ENCODE data around the gene RNF157.
A peak's percentile ranks its signal among the peaks of the same experiment; 100 is the strongest.
"Not testable (repeated sequence)": the region's sequence is repeated elsewhere in the genome, so short reads cannot be mapped to it uniquely, and the experiment has no call there.

RNF157 gene

GRCh38 chr17:76200354-76200753 lies 39.9 kb downstream of the RNF157 start:
- Mint-ChIP-seq H3K27ac (peak overlapping the region; percentile 97), H3K4me3 (peak overlapping the region; percentile 35), H3K27me3 (no peaks in the 10 kb centered on the region), H3K4me1 (ENCODE audit: low read depth) (peaks cover 72% of the 10 kb centered on the region), H3K9me3 (ENCODE audit: low read depth) (no peaks in the 10 kb centered on the region), H3K36me3 (peaks cover 25% of the 10 kb centered on the region)

GRCh38 chr17:76199469-76199868 lies 40.8 kb downstream of the RNF157 start:
- no peaks in the 10 kb centered on the region for H3K27me3 Mint-ChIP-seq
- H3K4me3 Mint-ChIP-seq = peak overlapping the region; percentile 70
- H3K27ac Mint-ChIP-seq = peak overlapping the region; percentile 97
- H3K36me3 Mint-ChIP-seq = peaks cover 25% of the 10 kb centered on the region
- H3K9me3 Mint-ChIP-seq (ENCODE audit: low read depth) = no peaks in the 10 kb centered on the region
- peaks cover 79% of the 10 kb centered on the region for H3K4me1 Mint-ChIP-seq (ENCODE audit: low read depth)

GRCh38 chr17:76198702-76199101 lies 41.6 kb downstream of the RNF157 start:
- H3K27me3 Mint-ChIP-seq = no peaks in the 10 kb centered on the region
- H3K4me1 Mint-ChIP-seq (ENCODE audit: low read depth) = peaks cover 81% of the 10 kb centered on the region
- H3K9me3 Mint-ChIP-seq (ENCODE audit: low read depth) = no peaks in the 10 kb centered on the region
- H3K4me3 Mint-ChIP-seq = peak overlapping the region; percentile 70
- peaks cover 22% of the 10 kb centered on the region for H3K36me3 Mint-ChIP-seq
- H3K27ac Mint-ChIP-seq = peak overlapping the region; percentile 97

DNA sequence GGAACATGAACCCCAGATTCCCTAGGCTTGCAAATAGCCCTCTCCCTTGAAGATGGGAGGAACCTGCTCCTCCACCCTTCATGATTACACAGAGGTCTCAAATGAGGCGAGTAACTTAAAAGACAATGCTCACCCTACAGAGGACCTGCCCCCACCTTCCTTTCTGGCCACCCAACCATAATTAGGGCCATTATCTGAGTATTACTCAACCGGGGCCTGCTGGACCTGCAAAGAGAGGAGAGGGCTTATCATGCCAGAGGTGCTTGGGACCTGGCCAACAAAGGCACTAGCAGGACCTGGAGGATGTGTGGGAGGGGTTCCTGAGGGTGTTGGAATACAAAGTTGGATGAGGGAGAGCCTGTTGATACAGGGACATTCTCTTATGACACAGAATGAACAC lies 42.4 kb downstream of the RNF157 start:
- Mint-ChIP-seq H3K9me3 (ENCODE audit: low read depth) (no peaks in the 10 kb centered on the region), H3K27me3 (no peaks in the 10 kb centered on the region), H3K4me3 (no peak overlapping the region), H3K36me3 (peaks cover 22% of the 10 kb centered on the region), H3K27ac (peak overlapping the region; percentile 97), H3K4me1 (ENCODE audit: low read depth) (peaks cover 89% of the 10 kb centered on the region)

- H3K4me1 Mint-ChIP-seq (ENCODE audit: low read depth) = peaks cover 92% of the 10 kb centered on the region
These were observed 43.6 kb downstream of the RNF157 start for GRCh38 chr17:76196675-76197074.

DNA sequence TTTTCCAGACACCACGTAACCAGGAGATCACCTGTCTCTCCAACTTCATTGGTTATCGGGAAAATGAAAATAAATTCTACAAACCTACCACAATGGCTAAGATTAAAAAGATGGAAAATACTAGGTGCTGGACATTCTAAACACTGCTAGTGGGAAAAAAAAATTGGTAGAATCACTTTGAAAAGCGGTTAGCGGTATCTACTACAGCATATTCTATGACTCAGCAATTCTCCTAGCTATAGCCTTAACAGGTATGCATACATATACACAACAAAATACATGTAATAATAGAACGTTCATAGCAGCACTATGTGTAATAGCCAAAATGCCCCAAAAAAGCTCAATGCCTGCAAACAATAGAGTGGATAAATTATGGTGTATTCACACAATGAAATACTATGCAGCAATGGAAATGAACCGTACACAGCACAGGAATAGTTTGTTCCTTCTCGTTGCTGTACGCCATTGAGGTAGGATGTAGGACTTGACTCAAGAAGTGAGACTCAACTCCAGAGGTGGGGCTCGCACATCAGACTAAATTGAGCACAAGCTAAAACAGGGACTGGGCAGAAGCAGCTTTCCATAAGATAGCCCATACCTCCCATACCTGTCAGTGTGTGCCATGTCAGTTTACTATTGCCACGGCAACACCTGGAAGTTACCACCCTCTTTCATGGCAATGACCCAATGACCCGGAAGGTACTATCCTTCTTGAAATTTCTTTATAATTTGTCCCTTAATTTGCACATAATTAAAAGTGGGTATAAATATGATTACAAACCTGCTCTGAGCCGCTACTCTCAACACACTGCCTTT lies 44.8 kb downstream of the RNF157 start:
- Mint-ChIP-seq H3K36me3 (peaks cover 22% of the 10 kb centered on the region), H3K4me3 (no peak overlapping the region), H3K27ac (peak overlapping the region; percentile 99), H3K9me3 (ENCODE audit: low read depth) (no peaks in the 10 kb centered on the region), H3K4me1 (ENCODE audit: low read depth) (peaks cover 89% of the 10 kb centered on the region), H3K27me3 (no peaks in the 10 kb centered on the region)

More at GRCh38 chr17:76196675-76197074, 43.6 kb downstream of the RNF157 start:
- Mint-ChIP-seq H3K4me3 (no peak overlapping the region), H3K9me3 (ENCODE audit: low read depth) (no peaks in the 10 kb centered on the region), H3K27me3 (no peaks in the 10 kb centered on the region), H3K27ac (peak overlapping the region; percentile 99), H3K36me3 (peaks cover 22% of the 10 kb centered on the region)

DNA sequence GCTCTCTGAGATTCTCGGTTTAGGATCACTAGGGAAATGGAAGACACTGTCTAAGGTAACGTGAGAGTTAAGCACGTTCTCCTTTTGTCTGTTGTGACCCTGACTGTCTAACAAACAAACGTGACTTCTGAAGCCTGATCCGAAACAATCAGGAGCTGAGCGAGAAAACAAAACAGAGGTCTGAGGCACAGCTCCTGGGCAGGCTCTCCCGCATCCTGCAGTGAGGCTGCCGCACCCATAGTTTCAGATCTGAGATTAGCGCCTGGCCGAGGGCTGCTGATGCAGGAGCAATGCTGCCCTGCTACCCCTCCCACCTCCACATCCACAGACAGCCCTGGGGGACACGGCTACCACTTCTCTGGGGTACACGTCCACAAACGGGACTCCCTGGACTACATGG lies 46.7 kb downstream of the RNF157 start:
- no peaks in the 10 kb centered on the region for H3K9me3 Mint-ChIP-seq (ENCODE audit: low read depth)
- H3K4me1 Mint-ChIP-seq (ENCODE audit: low read depth) = peaks cover 86% of the 10 kb centered on the region
- no peaks in the 10 kb centered on the region for H3K27me3 Mint-ChIP-seq
- peak overlapping the region; percentile 99 for H3K27ac Mint-ChIP-seq
- H3K36me3 Mint-ChIP-seq = peaks cover 14% of the 10 kb centered on the region
- peak overlapping the region; percentile 83 for H3K4me3 Mint-ChIP-seq

DNA sequence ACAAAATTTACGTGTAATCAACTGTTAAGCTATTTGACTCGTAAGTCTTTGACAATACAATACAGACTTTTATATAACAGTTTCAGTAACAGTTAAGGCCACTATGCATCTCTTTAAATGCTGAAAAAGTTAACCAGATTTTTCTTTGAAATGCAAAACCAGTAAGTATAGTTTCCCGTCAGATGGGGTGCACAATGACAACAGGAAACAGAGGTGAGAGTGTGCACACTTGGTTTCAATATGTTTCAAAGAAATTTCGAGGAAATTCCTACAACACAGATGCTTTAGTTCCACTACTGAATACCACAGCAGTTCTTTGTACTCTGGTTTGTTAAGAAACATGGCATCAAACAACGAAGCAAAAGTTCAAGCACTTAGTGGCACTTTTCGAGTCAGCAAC lies 48.4 kb downstream of the RNF157 start:
- peaks cover 11% of the 10 kb centered on the region for H3K36me3 Mint-ChIP-seq
- H3K4me1 Mint-ChIP-seq (ENCODE audit: low read depth) = peaks cover 82% of the 10 kb centered on the region
- H3K27ac Mint-ChIP-seq = peak overlapping the region; percentile 99
- no peaks in the 10 kb centered on the region for H3K9me3 Mint-ChIP-seq (ENCODE audit: low read depth)
- no peaks in the 10 kb centered on the region for H3K27me3 Mint-ChIP-seq
- peak overlapping the region; percentile 83 for H3K4me3 Mint-ChIP-seq

DNA sequence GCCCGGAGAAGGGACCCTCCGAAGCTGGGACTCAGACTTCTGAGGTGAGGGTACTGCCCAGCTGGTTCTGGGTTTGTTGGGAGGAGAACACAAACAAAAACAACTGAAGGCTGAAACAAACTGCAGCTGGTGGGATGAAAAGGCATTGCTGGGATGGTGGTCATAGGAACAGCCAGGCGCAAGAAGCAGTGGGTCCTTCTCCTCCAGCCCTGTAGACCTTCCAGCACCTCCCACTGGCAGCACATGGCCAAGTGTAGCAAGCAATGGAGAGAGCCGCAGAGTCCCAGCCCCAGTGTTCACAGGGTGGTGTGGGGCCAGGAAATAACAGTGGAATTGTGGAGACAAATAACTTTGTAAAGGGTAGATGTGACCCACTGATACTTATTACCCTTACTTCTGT lies 50.6 kb downstream of the RNF157 start:
- Mint-ChIP-seq H3K27ac (peak overlapping the region; percentile 99), H3K9me3 (ENCODE audit: low read depth) (no peaks in the 10 kb centered on the region), H3K36me3 (peaks cover 11% of the 10 kb centered on the region), H3K4me3 (peak overlapping the region; percentile 78), H3K4me1 (ENCODE audit: low read depth) (peaks cover 74% of the 10 kb centered on the region), H3K27me3 (no peaks in the 10 kb centered on the region)

DNA sequence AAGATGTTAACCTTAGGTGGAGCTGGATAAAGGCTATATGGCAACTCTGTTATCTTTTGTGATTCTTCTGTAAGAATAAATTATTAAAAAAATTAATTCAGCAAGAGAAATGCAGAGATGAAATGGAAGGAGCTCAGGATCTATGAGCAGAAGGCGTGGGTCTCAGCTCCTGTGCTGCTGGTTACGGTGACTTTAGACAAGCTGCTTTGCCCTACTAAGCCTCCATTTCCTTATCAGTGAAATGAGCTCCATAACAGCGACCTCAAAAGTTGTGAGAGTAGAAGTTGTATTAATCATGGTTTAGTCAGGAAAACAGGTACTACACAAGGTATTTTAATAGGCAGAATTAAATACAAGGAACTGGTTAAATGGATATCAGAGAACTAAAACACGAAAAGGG lies 51.0 kb downstream of the RNF157 start:
- H3K36me3 Mint-ChIP-seq = peaks cover 12% of the 10 kb centered on the region
- H3K27ac Mint-ChIP-seq = peak overlapping the region; percentile 99
- peaks cover 74% of the 10 kb centered on the region for H3K4me1 Mint-ChIP-seq (ENCODE audit: low read depth)
- no peaks in the 10 kb centered on the region for H3K9me3 Mint-ChIP-seq (ENCODE audit: low read depth)
- H3K27me3 Mint-ChIP-seq = no peaks in the 10 kb centered on the region
- H3K4me3 Mint-ChIP-seq = peak overlapping the region; percentile 78

GRCh38 chr17:76188213-76189016 lies 51.9 kb downstream of the RNF157 start:
- Mint-ChIP-seq H3K27me3 (no peaks in the 10 kb centered on the region), H3K4me3 (peak overlapping the region; percentile 60), H3K9me3 (ENCODE audit: low read depth) (no peaks in the 10 kb centered on the region), H3K27ac (peak overlapping the region; percentile 99), H3K4me1 (ENCODE audit: low read depth) (peaks cover 70% of the 10 kb centered on the region), H3K36me3 (peaks cover 9% of the 10 kb centered on the region)

DNA sequence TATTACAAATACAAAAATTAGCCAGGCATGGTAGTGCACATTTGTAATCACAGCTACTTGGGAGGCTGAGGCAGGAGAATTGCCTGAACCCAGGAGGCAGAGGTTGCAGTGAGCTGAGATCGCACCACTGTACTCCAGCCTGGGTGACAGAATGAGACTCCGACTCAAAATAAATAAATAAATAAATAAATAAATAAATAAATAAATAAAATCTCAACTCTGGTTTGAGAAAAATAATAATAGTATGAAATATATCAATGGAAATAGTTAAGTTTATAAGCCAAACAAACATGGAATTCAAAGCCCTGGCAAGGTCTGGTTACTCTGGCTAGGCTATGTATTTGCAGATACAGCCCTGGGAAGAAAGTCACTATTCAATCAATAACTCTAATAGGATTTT lies 53.5 kb downstream of the RNF157 start:
- not testable (repeated sequence) for H3K27me3 Mint-ChIP-seq; H3K4me3 Mint-ChIP-seq; H3K9me3 Mint-ChIP-seq (ENCODE audit: low read depth)
- Mint-ChIP-seq H3K36me3 (peaks cover 11% of the 10 kb centered on the region), H3K4me1 (ENCODE audit: low read depth) (peaks cover 60% of the 10 kb centered on the region), H3K27ac (peak overlapping the region; percentile 70)

DNA sequence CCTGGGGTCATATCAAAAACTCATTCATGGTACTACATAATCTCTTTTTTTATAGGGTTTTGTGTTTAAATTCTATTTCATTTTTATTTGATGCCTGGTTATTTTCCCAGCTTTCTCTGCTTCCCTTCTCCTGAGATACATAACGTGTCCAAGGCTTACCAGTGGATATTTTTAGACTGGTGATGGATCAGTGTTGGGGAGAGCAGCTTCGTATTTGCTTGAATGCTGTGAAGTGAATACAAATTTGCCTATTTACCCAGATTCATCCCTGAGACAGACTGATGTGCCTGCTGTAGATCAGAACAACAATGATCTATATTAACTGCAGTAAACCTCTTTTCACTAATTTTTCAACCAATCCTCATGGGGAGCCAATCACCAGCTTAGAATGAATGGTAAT lies 56.0 kb downstream of the RNF157 start:
- Mint-ChIP-seq H3K27ac (peak overlapping the region; percentile 91), H3K27me3 (no peaks in the 10 kb centered on the region), H3K4me3 (no peak overlapping the region), H3K9me3 (ENCODE audit: low read depth) (no peaks in the 10 kb centered on the region), H3K36me3 (peaks cover 9% of the 10 kb centered on the region), H3K4me1 (ENCODE audit: low read depth) (peaks cover 68% of the 10 kb centered on the region)

- H3K9me3 Mint-ChIP-seq (ENCODE audit: low read depth) = no peaks in the 10 kb centered on the region
- H3K4me1 Mint-ChIP-seq (ENCODE audit: low read depth) = peaks cover 69% of the 10 kb centered on the region
- H3K27ac Mint-ChIP-seq = peak overlapping the region; percentile 95
- H3K27me3 Mint-ChIP-seq = no peaks in the 10 kb centered on the region
- H3K4me3 Mint-ChIP-seq = peak overlapping the region; percentile 67
- peaks cover 6% of the 10 kb centered on the region for H3K36me3 Mint-ChIP-seq
These were observed 58.1 kb downstream of the RNF157 start for GRCh38 chr17:76182016-76182764.
